Fibroblast of skin of abdomen (primary cell): ENCODE measurements around the gene LRATD1.

ENCODE experiments used
- DNase-seq: peaks from one replicate; pipeline ENCODE4 v3.0.0-alpha.2; 2013

The LRATD1 gene

GRCh38 chr2:14633461-14634181 lies 1.1 kb downstream of the LRATD1 start:
- DNase-seq = no peak

- DNase-seq = no peak
Measured at GRCh38 chr2:14634182-14634488, 1.6 kb downstream of the LRATD1 start.

GRCh38 chr2:14634489-14635390 lies 2.2 kb downstream of the LRATD1 start:
- peak; percentile 72 for DNase-seq

- DNase-seq = peak; percentile 69
Measured at GRCh38 chr2:14635391-14635871, 2.9 kb downstream of the LRATD1 start.

GRCh38 chr2:14638488-14638887 lies 6.0 kb downstream of the LRATD1 start:
- DNase-seq = no peak

- DNase-seq = no peak
Measured at GRCh38 chr2:14641116-14641515, 8.6 kb downstream of the LRATD1 start.

GRCh38 chr2:14642499-14642898 lies 10.0 kb downstream of the LRATD1 start:
- no peak for DNase-seq

- DNase-seq = no peak
Measured at GRCh38 chr2:14647714-14648113, 15.2 kb downstream of the LRATD1 start.

- no peak for DNase-seq
Measured at GRCh38 chr2:14650066-14650465, 17.5 kb downstream of the LRATD1 start.

- DNase-seq = no peak
Measured at GRCh38 chr2:14654835-14655282, 22.3 kb downstream of the LRATD1 start.

GRCh38 chr2:14656146-14656545 lies 23.6 kb downstream of the LRATD1 start:
- DNase-seq = no peak

GRCh38 chr2:14661163-14661562 lies 28.6 kb downstream of the LRATD1 start:
- DNase-seq = no peak

- peak; percentile 3 for DNase-seq
Measured at GRCh38 chr2:14673351-14673875, 40.9 kb downstream of the LRATD1 start.

GRCh38 chr2:14675489-14675888 lies 43.0 kb downstream of the LRATD1 start:
- DNase-seq = no peak

- no peak for DNase-seq
Measured at GRCh38 chr2:14676371-14676770, 43.9 kb downstream of the LRATD1 start.

GRCh38 chr2:14677039-14677438 lies 44.5 kb downstream of the LRATD1 start:
- DNase-seq = no peak

GRCh38 chr2:14678761-14679160 lies 46.2 kb downstream of the LRATD1 start:
- DNase-seq = no peak

- no peak for DNase-seq
Measured at GRCh38 chr2:14681608-14682007, 49.1 kb downstream of the LRATD1 start.
